Choroid plexus epithelial cell (primary cell): Measurements from ENCODE around the gene KRTAP5-8.
"Not testable (repeated sequence)": the region's sequence is repeated elsewhere in the genome, so short reads cannot be mapped to it uniquely, and the experiment has no call there.

ENCODE experiments used
- DNase-seq: peaks from one replicate; pipeline ENCODE4 v3.0.0-alpha.2; 2010; ENCODE audit warnings: low read depth
- H3K4me3 ChIP-seq: 2 replicates; pipeline ENCODE4 v1.5.1; 2011; ENCODE audit warnings: low read depth, mild to moderate bottlenecking, control low read depth, low read length, moderate library complexity
- TF ChIP-seq, protein P1 (sequence below): conservative IDR thresholded peaks from 2 replicates; pipeline ENCODE4 v1.5.1; 2011; ENCODE audit warnings: low read depth, mild to moderate bottlenecking, control low read depth, inconsistent platforms, low read length, moderate library complexity

The KRTAP5-8 gene

DNA sequence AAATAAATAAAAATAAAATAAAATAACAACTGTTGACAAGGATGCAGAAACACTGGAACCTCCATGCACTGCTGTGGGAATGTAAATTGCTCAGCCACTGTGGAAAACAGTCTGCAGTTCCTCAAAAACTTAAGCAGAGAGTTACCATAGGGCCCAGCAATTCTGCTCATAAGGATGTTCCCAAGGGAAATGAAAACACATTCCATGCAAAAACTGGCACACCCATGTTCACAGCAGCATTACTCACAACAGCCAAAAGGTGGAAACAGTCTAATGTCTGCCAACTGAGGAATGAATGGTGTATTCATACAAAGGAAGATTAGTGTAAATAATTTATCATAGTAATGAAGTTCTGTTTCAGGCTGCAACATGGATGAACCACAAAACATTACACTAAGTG, 24.3 kb downstream of the KRTAP5-8 start:
- H3K4me3 ChIP-seq: no peak overlapping the region
- TF ChIP-seq, protein P1, sequence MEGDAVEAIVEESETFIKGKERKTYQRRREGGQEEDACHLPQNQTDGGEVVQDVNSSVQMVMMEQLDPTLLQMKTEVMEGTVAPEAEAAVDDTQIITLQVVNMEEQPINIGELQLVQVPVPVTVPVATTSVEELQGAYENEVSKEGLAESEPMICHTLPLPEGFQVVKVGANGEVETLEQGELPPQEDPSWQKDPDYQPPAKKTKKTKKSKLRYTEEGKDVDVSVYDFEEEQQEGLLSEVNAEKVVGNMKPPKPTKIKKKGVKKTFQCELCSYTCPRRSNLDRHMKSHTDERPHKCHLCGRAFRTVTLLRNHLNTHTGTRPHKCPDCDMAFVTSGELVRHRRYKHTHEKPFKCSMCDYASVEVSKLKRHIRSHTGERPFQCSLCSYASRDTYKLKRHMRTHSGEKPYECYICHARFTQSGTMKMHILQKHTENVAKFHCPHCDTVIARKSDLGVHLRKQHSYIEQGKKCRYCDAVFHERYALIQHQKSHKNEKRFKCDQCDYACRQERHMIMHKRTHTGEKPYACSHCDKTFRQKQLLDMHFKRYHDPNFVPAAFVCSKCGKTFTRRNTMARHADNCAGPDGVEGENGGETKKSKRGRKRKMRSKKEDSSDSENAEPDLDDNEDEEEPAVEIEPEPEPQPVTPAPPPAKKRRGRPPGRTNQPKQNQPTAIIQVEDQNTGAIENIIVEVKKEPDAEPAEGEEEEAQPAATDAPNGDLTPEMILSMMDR: no peak
- DNase-seq: no peak

DNA sequence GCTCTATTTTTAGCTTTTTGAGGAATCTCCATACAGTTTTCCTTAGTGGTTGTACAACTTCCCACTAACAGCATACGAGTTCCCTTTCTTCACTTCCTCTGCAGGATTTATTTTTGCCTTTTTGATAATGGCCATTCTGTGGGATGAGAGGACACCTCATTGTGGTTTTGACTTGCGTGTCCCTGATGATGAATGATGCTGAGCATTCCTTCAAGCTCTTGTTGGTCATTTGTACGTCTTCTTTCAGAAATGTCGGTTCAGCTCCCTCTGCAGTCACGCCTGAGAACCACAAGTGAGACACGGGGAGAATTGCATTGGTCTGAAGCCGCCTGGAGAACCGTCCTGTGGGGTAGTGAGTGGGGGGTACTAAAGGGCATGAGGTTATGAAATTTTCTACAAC, 25.6 kb downstream of the KRTAP5-8 start:
- H3K4me3 ChIP-seq: no peak overlapping the region
- TF ChIP-seq, protein P1: peak; percentile 72
- peak; percentile 78 for DNase-seq

DNA sequence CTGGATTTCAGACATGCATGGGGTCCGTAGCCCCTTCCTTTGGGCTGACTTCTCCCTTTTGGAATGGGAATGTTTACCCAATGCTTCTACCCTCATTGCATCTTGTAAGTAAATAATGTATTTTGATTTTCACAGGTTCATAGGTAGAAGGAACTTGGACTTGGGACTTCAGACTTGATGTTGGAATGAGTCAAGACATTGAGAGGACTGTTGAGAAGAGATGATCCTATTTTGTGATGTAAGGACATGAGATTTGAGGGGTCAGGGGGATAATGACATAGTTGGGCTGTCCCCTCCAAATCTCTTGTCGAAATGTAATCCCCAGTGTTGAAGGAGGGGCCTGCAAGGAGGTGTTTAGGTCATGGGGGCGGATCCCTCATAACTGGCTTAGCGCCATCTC, 26.6 kb downstream of the KRTAP5-8 start:
- H3K4me3 ChIP-seq: no peak overlapping the region
- TF ChIP-seq, protein P1: no peak
- DNase-seq: no peak

DNA sequence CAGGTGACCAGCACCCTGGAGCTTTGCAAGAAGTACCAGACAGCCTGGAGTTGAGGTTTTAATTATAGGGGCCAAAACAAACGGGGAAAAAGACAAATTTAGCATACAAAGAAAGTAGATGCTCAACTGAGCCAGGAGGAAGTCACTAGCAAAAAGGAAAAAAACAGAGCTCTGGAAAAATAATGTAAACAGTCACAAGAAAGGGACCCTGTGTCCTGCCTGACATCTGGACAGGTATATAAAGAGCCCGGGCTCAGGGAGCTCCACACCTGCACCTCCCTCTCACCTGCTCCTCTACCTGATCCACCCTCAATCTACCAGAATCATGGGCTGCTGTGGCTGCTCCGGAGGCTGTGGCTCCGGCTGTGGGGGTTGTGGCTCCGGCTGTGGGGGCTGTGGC, 27.4 kb downstream of the KRTAP5-8 start, which contains the start of gene KRTAP5-10:
Gene KRTAP5-10 (plus strand): TSS at position 301 of the 400 bp plus-strand sequence. CDS start 25 bp downstream, at position 326.
- TF ChIP-seq, protein P1: no peak
- DNase-seq: no peak
- no peak within 1 kb of the TSS for H3K4me3 ChIP-seq

DNA sequence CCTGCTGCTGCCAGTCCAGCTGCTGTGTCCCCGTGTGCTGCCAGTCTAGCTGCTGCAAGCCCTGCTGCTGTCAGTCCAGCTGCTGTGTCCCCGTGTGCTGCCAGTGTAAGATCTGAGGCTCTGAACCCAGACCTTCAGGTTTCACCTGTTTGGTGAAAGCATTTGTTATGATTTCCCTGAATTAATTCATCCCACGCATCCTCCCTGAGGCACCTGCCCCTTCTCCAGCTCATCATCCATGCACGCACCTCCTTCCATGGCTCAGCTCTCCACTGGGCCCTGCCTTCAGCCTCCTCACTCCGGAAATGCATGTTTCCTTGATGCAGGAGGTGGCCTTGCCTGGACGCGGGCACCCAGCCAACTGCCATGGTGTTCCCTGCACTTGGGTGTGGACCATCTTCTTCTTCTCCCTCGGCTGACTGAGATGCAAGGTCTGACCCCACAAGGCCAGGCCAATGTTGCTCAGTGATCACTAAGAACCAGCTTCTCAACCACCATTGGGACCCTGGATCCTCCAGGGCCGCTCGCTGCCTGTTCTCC, 28.3 kb downstream of the KRTAP5-8 start:
- H3K4me3 ChIP-seq: no peak overlapping the region
- DNase-seq: no peak
- TF ChIP-seq, protein P1: no peak

DNA sequence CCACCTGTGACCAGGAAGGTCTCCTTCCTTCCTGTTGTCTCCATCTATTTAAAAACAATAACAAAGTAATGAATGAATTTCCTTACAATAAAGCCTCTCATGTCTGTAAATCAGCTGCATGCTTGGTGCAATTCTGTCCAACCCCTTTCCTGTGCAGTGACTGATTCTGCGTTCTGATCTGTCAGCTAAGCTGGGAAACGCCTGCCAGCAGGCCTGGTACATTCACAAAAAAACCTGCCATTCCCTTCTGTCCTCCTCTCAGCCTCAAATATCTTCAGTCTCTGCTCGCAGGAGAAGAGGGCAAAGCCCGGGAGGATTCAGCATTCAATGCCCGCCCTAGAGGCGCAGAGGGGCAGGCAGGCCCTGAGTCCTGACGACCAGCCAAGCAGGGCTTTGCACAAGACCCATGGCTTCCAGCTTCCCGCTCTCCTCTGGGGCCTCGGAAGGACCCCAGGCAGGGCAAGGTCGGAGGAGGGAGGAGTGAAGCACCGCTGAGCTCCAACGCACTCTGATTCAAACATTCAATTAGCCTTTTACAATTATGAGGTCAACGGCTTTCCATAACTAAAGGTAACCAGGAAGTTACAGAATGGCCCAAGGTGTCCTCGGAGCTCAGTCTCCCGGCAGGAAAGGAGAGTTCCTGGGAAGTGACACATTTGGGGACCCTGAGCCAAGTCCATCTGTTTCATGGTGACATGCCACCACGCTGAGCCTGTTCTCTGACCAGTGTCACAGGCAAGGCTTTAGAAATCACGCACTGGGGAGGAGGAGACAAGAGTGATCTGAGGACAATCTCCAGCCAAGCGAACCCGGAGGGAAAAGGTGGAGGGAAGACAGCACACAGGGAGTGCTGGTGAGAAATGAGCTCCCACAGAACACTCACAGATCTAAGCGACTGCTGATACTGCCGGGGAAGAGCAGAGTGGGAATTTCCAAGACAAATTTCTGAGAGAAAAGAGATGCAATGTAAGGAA, 29.1 kb downstream of the KRTAP5-8 start:
- not testable (repeated sequence) for H3K4me3 ChIP-seq, DNase-seq

DNA sequence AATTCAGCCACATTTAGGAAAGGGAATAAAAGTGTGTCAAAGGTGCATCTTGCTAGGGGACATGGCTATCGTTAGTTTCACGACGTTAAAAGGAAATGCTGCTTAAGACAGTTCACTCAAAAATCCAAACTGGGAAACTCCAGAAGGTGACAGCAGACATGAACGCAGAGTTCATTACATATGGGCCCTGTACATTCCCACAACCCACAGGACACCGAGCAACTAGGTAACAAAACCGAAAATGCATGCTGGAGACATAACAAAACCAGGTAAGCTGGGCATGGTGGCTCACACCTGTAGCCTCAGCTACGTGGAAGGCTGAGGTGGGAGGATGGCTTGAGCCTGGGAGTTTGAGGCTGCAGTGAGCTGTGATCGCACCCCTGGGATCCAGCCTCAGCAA, 29.8 kb downstream of the KRTAP5-8 start:
- peak; percentile 9 for DNase-seq

More for the DNA sequence above, 29.8 kb downstream of the KRTAP5-8 start:
- not testable (repeated sequence) for H3K4me3 ChIP-seq
